Measurements from ENCODE around the gene UNC5C.

The UNC5C gene

DNA sequence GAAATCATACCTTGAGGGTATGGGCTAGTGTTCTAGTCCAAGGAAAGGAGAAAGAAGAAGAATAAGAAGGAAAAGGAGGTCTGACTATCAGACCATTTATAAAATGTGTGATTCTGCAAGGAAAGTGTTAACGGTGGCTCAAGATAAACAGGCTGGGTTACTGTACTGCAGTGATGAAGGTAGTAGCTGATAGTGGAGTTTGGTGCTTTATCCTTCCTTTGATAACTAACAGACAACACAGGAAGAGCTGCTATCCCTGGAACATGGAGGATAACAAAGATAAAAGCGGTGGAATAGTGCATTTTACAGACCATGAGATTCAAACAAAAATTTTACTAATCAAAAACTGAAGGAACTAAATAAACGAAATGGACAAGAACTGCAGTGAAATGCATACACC lies 2.6 kb downstream of the UNC5C start:
- no peak for DNase-seq

DNA sequence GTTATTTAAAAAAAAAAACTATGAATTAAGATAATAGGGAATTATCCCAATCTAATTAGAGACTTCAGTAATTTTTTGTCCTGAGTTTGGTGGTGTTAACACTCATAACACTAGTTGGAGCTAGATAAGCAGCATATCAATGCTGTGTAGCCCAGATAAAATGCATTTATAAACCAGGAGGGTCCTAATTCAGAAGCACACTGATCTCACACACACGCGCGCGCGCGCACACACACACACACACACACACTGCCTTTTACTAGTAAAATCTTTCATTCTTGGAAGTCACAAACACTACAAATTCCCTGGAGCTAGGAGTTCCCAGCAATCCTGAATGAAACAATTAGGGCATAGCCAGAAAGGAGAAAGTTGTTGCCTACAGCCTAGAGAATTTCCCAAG lies 3.2 kb downstream of the UNC5C start:
- no peak for DNase-seq

DNA sequence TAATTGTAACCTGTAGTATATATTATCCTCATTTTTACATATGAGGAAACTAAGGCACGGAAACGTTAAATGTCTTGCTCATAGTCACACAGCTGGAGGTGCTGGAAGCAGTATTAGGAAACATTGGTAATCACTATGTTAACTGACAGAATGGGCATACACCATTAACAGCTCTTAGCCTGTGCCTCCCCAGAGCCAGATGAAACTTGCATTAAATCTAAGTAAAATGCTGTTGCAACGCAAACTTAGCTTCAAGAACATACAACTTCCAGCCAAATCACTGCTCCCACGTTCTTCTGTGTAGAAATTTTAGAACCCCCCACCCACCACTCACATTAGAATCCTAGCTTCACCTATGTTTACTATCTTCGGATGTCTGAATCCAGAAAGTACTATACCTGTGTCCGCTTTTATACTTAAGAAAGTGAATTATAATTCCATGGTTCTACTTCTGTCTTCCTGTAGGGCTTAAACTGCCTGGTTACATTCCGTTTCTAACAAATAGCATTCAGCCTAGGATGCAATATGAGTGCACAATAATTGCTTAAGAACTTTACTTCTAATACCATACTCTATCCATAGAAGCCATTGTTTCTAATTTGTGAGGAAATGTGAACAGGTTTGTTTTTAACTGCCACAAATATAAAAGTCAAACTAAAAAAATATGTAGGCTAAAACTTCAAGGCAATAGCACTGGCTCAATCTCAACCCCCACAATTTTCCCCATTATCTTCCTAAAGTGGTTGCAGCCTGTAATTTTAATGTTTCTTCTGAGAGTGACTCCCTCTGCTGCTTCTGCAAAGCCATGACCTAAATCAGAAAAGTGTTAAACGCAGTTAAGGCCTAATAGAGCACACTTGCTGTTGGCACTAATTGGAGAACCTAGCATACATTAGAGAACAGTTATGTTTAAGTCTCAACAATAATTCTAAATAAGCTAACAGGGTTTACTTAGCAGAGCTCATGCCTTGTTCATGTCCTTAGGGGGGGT lies 4.4 kb downstream of the UNC5C start:
- no peak for DNase-seq

DNA sequence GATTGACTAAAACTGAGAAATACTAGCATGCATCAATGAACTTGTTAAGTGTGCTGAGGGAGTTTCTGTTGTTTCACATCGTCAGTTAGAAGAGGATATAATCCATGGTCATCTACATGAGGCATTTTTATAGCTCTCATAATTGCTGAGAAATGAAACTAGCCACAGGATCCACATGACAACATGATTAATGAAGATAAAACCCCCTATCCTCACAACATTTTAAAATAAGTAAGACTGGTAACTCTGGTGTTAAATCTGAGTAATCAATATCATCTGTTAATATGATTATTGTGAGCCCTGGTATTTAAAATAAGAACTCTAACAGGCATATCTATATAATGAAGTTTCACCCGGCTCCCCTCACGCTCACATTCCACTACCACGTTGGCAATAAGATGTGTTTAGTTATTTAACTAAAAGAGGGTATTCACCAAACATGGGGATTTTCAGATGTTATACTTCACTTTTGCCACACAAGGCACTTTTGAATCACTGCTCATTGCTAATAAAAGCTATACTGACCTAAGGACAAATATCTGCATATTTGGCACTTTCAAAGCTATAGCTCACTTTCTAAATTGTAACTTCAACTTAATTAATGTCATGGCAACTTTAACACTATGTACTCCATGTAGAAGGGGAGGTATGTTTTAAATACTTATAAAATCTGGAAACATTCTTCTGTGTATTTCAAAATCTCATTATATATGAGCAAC lies 6.7 kb downstream of the UNC5C start:
- no peak for DNase-seq

DNA sequence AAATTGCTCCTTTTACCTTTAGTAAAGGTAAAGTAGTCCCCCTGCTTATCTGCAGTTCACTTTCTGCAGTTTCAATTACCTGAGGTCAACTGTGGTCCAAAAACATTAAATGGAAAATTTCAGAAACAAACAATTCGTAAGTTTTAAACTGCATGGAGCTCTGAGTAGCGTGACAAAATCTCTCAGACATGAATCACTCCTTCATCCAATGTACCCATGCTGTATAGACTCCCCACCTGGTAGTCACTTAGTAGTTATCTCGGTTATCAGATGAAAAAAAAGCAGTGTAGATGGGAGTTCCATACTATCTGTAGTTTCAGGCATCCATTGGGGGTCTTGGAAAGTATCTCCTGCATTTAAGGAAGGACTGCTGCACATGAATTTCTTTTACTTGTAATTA lies 7.7 kb downstream of the UNC5C start:
- no peak for DNase-seq

DNA sequence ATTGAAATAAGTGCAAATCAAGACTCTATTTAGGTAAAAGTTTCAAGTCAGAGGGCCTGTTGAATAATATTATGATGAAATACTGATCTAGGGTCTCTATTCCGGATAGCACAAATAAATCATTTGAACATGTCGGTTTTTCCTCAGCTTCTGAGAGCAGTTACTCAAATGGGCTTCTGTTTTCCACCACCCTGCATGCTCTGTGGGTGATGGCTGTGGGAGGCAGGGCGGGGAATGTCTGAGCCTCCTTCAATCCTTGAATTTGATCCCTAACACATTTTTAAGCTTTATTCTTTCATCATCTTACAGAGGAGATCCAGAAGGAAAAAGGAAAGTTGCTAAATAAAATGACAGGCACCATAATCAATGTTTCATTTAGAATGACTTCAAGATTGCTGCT lies 8.5 kb downstream of the UNC5C start:
- no peak for DNase-seq

DNA sequence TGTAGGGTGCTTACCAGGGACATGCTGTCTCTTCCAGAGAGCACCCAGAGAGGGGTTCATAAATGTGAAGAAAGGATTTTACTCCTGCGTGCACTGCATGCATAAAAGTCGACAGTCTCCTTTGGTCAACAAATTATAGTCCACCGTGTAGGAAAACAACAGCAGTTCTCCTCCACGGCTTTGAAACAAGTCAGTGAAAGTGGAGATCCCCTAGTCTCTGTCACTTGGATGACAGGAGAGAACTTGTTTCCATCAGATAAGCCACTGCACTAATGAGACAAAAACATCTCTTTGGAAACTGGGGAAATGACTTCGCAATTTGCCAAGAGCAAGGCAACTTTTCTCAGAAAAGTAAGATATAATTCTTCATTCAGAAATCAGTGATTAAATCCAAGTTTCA lies 9.7 kb downstream of the UNC5C start:
- no peak for DNase-seq

DNA sequence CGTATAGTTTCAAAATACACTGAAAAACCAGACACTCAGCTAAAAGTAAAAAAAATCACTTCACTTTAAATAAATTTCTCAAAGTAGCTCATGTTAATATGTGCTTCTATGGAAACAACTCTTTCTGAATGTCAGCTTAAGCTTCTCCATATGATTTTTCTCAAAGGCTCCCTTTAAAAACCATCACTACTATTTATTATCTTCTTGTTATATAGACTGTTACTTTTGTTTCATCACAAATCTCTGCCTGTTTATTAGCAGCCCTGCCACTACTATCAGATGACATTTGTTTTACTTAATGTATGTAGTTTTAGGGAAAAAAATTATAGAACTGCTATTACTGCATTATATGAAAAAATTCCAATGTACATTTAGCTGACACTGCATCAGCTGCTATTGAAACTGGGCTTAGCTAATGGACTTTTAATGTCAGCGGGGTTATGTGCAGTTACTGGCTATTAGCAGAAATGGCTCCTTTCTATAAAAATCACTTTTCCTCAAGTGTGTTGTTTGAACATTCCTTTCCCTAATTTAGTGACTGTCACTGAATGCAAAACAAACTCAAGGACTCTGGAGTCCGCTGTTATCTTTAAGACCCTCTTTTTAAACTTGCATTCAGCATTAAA lies 10.8 kb downstream of the UNC5C start:
- no peak for DNase-seq

DNA sequence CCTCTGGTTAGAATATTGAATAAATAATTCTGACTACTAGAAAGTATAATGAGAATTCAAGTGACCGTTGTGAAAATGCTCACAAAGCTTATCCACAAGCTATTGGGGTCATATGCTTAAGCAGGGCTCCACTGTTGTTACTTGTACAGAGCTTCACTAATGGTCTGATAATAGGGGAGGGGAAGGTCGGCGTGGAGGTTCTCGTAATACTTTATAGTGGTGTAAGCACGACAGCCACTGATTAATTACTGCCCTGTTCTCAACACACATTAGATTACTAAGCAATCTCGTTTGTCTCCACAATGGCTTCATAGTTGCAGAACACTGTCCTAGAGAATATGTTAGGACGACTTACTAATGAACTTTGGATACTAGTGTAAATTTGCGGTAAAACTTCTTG lies 11.6 kb downstream of the UNC5C start:
- DNase-seq: no peak

DNA sequence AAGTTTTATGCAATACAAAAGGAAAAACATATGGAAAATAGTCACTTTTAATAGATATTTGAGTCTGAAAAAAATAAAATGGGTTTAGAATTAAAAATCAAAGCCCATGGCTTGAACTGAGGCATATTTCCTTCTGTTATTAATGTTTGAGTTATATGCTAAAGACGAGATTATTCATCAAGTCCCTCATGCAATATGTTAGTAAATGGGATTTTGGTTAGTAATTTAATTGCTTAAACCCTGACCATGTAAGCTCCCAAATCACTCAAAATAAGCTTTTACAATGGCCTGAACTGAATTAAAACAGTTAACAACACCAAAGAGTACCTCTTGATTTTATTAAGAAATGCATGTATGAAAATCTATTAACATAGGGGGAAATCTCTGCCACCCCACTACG lies 12.1 kb downstream of the UNC5C start:
- no peak for DNase-seq

DNA sequence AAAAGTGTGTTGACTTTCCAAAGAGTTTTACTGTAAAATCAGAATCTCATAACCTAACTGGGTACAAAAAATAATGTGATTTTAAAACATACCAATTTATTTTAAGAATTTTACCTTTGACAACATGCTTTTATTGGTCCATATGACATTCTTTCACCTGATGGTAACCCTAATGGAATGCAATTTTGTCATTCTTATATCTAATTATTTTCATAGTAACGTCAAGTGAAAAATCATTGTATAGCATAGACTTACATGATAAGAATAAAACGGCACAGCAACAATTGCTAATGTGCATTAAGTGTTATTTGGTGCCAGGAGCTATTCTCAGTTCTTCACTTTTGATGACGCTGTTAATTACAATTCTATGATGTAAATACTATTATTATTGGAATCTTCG lies 13.6 kb downstream of the UNC5C start:
- DNase-seq: no peak

DNA sequence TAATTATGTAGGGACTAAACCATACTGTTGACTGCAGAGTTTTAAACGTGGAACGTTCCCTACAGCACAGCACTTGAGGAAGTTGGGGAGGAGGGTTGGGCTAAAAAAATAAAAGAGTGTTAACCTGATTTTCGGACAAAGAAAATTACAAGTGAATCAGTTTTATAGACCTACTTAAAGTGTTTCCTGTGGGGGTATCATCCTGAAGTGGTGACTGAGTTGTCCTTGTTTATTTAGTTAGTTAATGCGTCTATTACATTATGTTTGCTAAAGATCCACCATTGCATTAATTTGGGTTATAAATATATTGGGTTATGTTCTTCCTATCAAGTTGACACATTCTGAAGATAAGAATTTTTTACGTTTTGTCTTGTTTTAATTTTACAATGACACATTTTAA lies 14.7 kb downstream of the UNC5C start:
- DNase-seq: no peak

DNA sequence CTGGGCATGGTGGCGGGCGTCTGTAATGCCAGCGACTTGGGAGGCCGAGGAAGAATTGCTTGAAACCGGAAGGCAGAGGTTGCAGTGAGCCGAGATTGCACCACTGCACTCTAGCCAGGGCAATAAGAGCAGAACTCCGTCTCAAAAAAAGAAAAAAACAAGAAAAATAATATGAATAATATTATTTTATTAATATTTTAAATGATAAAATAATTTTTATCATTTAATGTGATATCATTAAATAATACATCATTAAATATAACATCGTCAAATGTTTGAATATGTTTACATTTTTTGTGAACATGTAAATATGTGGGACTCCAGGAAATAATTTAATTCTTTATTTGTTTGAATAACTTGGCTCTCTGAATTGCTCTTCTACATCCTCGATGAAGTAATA lies 15.5 kb downstream of the UNC5C start:
- no peak for DNase-seq

DNA sequence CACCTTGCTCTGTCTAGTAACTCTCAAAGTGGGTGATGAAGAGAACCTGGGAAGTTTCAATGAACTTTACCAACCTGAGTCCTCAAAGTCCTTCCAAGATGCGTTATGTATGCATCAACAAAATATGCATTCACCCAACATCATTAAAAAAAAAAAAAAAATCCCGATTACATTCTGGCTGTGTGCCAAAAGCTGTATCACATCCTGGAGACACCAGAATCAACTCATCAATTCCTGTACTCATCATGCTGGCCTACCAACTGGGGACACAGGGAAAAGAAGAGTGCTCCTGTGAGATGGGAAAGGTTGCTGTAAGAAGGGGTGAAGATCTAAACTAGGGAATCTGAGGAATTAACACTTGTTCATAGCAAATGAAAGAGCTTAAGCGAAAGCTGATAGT lies 16.5 kb downstream of the UNC5C start:
- DNase-seq: no peak

DNA sequence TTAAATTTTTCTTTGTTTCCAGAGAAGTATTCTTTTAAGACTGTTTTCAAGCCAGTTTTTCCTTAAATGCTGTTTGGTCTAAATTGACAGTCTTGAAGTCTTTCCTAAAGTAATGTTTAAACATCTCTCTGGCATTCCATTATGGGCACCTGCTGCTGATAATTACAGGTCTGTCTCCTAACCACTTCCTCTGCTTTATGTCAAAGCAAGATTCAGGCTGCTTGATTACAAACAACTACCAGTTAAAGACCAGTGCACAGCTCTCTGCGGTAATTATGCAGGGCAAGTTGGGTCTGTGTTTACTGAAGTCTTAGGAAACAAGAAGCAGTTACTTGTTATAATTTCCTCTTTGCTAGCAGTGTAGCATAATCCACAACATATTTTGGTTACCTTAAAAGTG lies 17.6 kb downstream of the UNC5C start:
- no peak for DNase-seq

DNA sequence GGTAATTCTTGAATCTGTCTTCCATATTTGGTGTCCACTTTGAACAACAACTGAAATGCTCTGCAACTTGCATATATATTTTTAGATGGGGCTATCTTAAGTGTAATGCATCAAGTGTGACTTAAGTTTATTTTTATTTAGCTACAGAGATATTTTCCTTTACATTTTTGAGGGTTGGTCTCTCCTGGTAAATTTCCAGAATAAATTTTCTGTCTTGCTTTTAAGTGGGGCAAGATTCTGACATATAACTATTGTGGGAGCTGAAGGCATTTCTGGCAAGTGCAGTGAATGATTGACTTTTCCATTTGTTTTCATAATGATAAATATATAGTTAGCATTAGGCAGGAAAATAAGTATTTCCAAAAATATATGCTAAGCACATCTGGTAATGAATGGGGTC lies 18.8 kb downstream of the UNC5C start:
- DNase-seq: no peak

DNA sequence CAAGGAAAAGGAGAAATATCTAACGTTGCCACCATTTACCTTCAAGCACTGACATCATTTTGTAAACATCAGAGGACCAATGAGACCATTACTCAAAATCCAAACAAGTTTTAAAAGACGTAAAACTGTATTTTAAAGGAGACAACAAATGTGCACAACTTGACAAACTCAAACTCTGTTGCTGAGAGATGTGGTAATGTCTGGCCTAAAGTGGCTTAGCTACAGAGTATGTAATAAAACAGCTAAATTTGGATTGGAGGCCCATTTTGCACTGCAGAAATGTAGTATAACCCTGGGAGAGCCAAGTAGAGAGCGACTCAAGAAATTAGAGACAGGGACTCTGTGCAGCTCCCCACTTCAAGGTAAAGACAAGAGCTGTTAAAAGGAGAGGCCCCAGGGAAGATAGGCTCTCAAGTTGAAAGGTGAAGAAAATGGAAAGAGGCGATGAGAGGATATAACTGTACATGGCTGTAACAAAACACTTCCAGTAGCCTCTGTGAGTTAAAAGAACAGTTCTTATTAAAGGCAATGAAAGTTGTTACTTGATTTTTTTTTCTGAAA lies 20.3 kb downstream of the UNC5C start:
- DNase-seq: no peak

DNA sequence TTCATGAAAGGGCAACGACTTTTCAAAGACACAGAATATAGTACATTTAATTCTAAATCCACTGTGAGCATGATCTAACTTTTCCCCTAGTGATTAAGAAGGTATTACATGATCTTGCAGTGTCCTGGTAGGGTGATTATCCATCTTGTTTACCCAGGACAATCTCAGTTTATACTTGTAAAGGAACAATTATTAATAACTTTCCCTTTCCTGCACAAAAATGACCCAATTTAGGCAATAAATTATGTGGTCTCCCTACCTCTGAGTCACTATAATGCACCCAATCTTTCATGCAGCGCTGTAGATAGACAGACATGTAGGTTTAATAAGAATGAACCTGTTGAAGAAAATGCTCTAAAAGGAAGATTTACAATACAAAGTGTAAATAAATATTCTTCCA lies 22.7 kb downstream of the UNC5C start:
- no peak for DNase-seq

DNA sequence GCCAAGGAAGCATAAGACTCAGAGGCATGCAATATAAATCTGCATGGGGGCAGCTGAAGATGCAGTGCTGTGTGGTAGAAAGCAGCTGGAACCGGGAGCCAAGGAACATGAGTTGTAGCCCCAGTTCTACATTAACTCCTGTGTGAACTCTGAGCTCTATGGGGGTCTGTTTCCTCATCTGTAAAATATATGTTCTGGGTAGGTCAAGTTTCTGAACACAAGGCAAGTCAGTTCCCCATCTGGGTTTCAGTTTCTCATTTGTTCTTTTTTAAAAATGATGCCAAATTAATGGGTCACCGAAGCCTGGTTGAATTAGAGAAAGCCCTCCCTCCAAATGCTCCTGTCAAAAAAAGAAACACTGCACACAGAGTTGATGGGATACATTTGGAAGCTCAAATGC lies 24.0 kb downstream of the UNC5C start:
- DNase-seq: no peak

DNA sequence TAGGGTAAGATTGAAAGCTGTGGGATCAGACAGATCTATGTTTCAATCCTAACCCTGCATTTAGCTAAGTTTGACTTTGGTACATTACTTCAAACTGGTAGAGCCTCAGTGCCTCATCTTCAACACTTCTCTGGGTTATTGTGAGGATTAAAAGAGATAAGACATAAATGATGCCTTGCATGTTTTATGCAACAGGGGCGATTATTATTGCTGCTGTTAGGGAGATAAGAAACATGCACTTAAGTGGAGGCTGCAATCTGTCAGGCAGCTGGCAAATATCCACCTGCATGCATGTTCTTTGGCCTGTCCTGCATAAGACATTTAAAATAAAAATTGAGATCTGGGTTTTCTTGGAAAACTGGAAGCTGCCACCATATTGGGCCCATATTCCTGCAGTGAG lies 24.6 kb downstream of the UNC5C start:
- DNase-seq: no peak

DNA sequence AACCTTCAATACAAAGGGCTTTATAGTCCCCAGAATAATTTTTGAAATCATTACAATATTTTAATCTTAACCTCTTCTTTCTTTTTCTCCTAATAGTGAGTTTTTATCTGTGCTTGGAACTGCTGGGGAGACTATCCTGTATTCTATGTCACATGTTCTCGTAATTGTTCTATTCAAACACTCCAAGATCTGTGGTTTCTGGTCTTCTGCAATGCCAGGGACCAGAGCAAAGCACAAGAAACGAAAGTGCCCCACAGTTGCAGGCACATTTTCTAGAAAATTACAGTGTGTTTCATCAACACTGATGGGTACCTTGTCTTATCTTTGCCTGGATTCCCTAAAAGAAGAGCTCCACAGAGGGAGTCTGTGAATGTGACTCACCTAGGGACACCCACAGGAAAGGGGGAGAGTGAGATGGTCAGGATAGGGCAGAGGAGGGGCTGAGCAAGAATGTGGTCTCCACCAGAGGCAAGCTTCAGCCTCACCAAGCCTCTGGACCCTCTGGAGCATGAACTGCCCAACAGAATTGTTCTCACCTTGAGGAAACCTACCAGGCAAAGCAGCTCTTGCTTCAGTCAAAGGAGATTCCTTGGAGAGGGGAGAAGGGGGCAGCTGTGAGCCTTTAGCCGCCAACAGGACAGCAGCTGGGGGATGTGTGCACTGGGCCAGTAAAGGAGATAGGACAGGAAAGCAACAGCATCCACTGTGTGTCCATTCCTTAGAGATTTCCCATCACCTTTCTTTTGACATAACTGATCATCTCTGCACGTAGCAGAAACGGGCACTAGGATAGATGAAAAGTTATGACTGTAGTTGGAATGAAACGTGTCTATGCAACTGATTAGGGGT lies 25.9 kb downstream of the UNC5C start:
- DNase-seq: no peak

DNA sequence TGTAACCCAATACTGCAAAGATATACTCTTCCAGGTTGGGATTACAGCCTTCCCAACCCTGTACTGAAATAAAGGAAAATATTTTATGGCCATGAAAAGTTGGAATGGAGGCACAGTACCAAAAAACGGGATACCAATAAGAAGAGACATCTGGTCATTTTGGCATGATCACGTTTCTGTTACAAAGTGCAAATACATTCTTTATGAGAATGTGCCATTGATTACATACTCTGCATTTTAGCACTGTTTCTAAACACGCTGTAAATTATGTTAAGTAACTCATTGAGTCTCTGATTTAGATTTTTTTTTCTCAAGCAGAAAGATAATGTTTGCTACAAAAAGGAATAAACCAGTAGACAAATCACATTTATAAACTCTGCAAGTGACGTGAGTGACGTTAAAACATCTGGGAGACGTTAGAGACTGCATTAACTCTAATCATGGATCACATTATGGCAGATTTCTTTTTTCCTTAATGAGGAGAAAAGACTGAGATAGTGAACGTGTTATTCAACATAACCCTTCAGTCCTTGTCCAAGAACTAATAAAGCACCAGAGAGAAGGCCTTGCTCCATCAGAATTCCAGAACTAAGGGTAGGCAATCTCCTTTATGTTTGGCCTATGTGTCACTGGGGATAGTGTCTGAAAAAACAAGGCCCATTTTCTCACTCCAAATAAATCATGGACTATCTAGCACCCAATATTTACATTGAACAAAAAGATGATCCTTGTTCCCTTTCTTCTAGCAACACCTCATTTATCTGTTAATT lies 31.0 kb downstream of the UNC5C start:
- DNase-seq: no peak

Measured in DMS153 (cell line).